H1 (cell line): ENCODE measurements around the gene DELE1. TPM values are rescaled to one million over a fixed set of nuclear protein-coding genes. Genes with fewer than 3 reads are reported as not detected.
A peak's percentile ranks its signal among the peaks of the same experiment; 100 is the strongest.

Experiments
- CTCF ChIA-PET: fragments of 300-600 bp; sonication (Branson Sonifier 250); formaldehyde crosslinking; loops from one replicate; lab custom pipeline; 2021; ENCODE audit not compliant: partially characterized antibody; lab: Charles Lee
- POLR2A ChIA-PET: fragments of 300-600 bp; sonication (Branson Sonifier 250); formaldehyde crosslinking; loops from one replicate; lab custom pipeline; 2021; ENCODE audit warnings: inconsistent platforms; ENCODE audit not compliant: partially characterized antibody; lab: Charles Lee
- DNase-seq, 2 experiments: peaks; one replicate each; pipeline versions ENCODE4 v3.0.0 to v3.0.0-alpha.2; 2010 to 2022; ENCODE audit warnings: low spot score in 2 of 2, low read depth in 1 of 2, mixed read lengths in 1 of 2
- FAIRE-seq: peaks from 2 replicates; lab custom pipeline; 2011; peaks lifted over from hg19 to GRCh38; lab: Jason Lieb, UNC
- H2AFZ ChIP-seq: 2 replicates; pipeline ENCODE4 v1.8.1; 2012; ENCODE audit warnings: low read length, inconsistent platforms
- H2AK5ac ChIP-seq: 2 replicates; pipeline ENCODE4 v1.6.1; 2013; ENCODE audit warnings: low read depth, low read length
- H2BK120ac ChIP-seq: replicated peaks from 2 replicates; pipeline ENCODE3; 2013; ENCODE audit warnings: low read depth, low read length, inconsistent platforms
- H2BK12ac ChIP-seq: 2 replicates; pipeline ENCODE4 v1.6.1; 2013; ENCODE audit warnings: low read depth, low read length
- H2BK15ac ChIP-seq: 2 replicates; pipeline ENCODE4 v1.6.1; 2013; ENCODE audit warnings: low read length
- H2BK20ac ChIP-seq: 2 replicates; pipeline ENCODE4 v1.6.1; 2013; ENCODE audit warnings: low read length
- H2BK5ac ChIP-seq: 2 replicates; pipeline ENCODE4 v1.6.1; 2013; ENCODE audit warnings: low read depth, low read length
- H3K14ac ChIP-seq: 2 replicates; pipeline ENCODE4 v1.6.1; 2013; ENCODE audit warnings: inconsistent platforms; ENCODE audit not compliant: insufficient read length
- H3K18ac ChIP-seq: 2 replicates; pipeline ENCODE4 v1.6.1; 2013; ENCODE audit warnings: low read length; ENCODE audit errors: extremely low read depth
- H3K23ac ChIP-seq: 2 replicates; pipeline ENCODE4 v1.6.1; 2013; ENCODE audit warnings: inconsistent platforms; ENCODE audit not compliant: insufficient read length
- H3K23me2 ChIP-seq: 2 replicates; pipeline ENCODE4 v1.6.1; 2013; ENCODE audit warnings: low read depth, low read length
- H3K27ac ChIP-seq: 2 replicates; pipeline ENCODE4 v1.6.1; 2011; ENCODE audit warnings: low read depth, low read length, inconsistent platforms
- H3K27me3 ChIP-seq, 4 experiments: replicated peaks in 1 of 4; 1 replicate in 1 of 4; 2 replicates in 3 of 4; pipeline versions ENCODE4 v1.6.1 to v1.8.1; 2011 to 2013; ENCODE audit warnings: low read length in 3 of 4, mild to moderate bottlenecking in 3 of 4, inconsistent platforms in 2 of 4, mixed read lengths in 2 of 4, moderate library complexity in 1 of 4; ENCODE audit not compliant: control insufficient read depth in 3 of 4, insufficient read depth in 3 of 4; ENCODE audit errors: extremely low read depth in 1 of 4
- H3K36me3 ChIP-seq, 4 experiments: 2 replicates each; pipeline versions ENCODE4 v1.6.1 to v1.8.1; 2011 to 2013; ENCODE audit warnings: mild to moderate bottlenecking in 4 of 4, low read length in 3 of 4, moderate library complexity in 2 of 4, control low read depth in 1 of 4, inconsistent platforms in 1 of 4; ENCODE audit not compliant: insufficient read depth in 4 of 4, control insufficient read depth in 2 of 4
- H3K4ac ChIP-seq: replicated peaks from 2 replicates; pipeline ENCODE3; 2013; ENCODE audit warnings: low read length, low read depth, mixed read lengths, inconsistent platforms; ENCODE audit not compliant: insufficient read length
- H3K4me1 ChIP-seq, 4 experiments: replicated peaks in 1 of 4; 1 replicate in 1 of 4; 2 replicates in 3 of 4; pipeline versions ENCODE4 v1.6.1 to v1.8.1; 2011 to 2013; ENCODE audit warnings: low read length in 3 of 4, inconsistent platforms in 2 of 4, mixed read lengths in 1 of 4; ENCODE audit not compliant: insufficient read depth in 4 of 4, control insufficient read depth in 3 of 4
- H3K4me2 ChIP-seq, 2 experiments: 2 replicates each; pipeline versions ENCODE4 v1.6.1 to v1.8.1; 2011 to 2013; ENCODE audit warnings: low read depth in 2 of 2, low read length in 2 of 2, control low read depth in 1 of 2, inconsistent platforms in 1 of 2, mild to moderate bottlenecking in 1 of 2; ENCODE audit not compliant: insufficient read depth in 1 of 2
- H3K4me3 ChIP-seq, 4 experiments: fragments of 200-600, 300-600 bp in 1 of 4; sonication (generic), shearing (Covaris generic), sonication (Bioruptor Twin) in 1 of 4; 2 replicates each; pipeline versions ENCODE4 v1.5.1 to v1.8.1; 2011 to 2016; ENCODE audit warnings: low read length in 4 of 4, low read depth in 3 of 4, control low read depth in 2 of 4, inconsistent platforms in 2 of 4, mild to moderate bottlenecking in 2 of 4, mixed read lengths in 1 of 4, moderate library complexity in 1 of 4; ENCODE audit not compliant: insufficient read depth in 2 of 4; ENCODE audit errors: extremely low read depth in 1 of 4
- H3K56ac ChIP-seq: replicated peaks from 2 replicates; pipeline ENCODE3; 2013; ENCODE audit warnings: low read depth, mild to moderate bottlenecking, mixed read lengths, low read length, inconsistent platforms; ENCODE audit not compliant: insufficient read length
- H3K79me1 ChIP-seq: 2 replicates; pipeline ENCODE4 v1.6.1; 2013; ENCODE audit warnings: low read depth, low read length, control low read depth
- H3K79me2 ChIP-seq, 2 experiments: 2 replicates each; pipeline versions ENCODE4 v1.6.1 to v1.8.1; 2012 to 2013; ENCODE audit warnings: low read length in 2 of 2, mild to moderate bottlenecking in 2 of 2, inconsistent platforms in 1 of 2; ENCODE audit not compliant: insufficient read depth in 2 of 2, control insufficient read depth in 1 of 2
- H3K9ac ChIP-seq, 4 experiments: replicated peaks in 1 of 4; 1 replicate in 1 of 4; 2 replicates in 3 of 4; pipeline versions ENCODE4 v1.6.1 to v1.8.1; 2011 to 2013; ENCODE audit warnings: low read depth in 3 of 4, low read length in 3 of 4, control low read depth in 2 of 4, mild to moderate bottlenecking in 2 of 4, moderate library complexity in 2 of 4, inconsistent platforms in 1 of 4; ENCODE audit errors: extremely low read depth in 1 of 4
- H3K9me3 ChIP-seq, 2 experiments: 2 replicates each; pipeline versions ENCODE4 v1.6.1 to v1.8.1; 2012 to 2013; ENCODE audit warnings: mild to moderate bottlenecking in 2 of 2, moderate library complexity in 2 of 2, control low read depth in 1 of 2, inconsistent platforms in 1 of 2, low read depth in 1 of 2, low read length in 1 of 2, mixed read lengths in 1 of 2; ENCODE audit not compliant: insufficient read depth in 2 of 2
- H4K20me1 ChIP-seq, 2 experiments: replicated peaks in 1 of 2; 2 replicates each; pipeline versions ENCODE3 to v1.8.1; 2011 to 2013; ENCODE audit warnings: inconsistent platforms in 2 of 2, low read length in 2 of 2, mild to moderate bottlenecking in 1 of 2; ENCODE audit not compliant: insufficient read depth in 2 of 2, control insufficient read depth in 1 of 2
- H4K5ac ChIP-seq: 2 replicates; pipeline ENCODE4 v1.6.1; 2013; ENCODE audit warnings: low read length, low read depth, mixed read lengths, inconsistent platforms; ENCODE audit not compliant: insufficient read length
- H4K8ac ChIP-seq: 2 replicates; pipeline ENCODE4 v1.8.0; 2013; ENCODE audit warnings: mild to moderate bottlenecking, moderate library complexity, low read length, inconsistent platforms; ENCODE audit not compliant: insufficient read depth; ENCODE audit errors: extremely low read depth
- H4K91ac ChIP-seq: replicated peaks from 2 replicates; pipeline ENCODE3; 2013; ENCODE audit warnings: low read length, mixed read lengths, inconsistent platforms; ENCODE audit not compliant: insufficient read length
- CBX5 ChIP-seq: fragments of 300-800, 300-1000 bp; sonication (generic); IDR thresholded peaks from 2 replicates; pipeline ENCODE4 v1.7.1; 2016; ENCODE audit warnings: antibody characterized with exemption, low read length, low read depth
- CBX8 ChIP-seq: fragments of 300-800, 300-1000 bp; sonication (generic); IDR thresholded peaks from 2 replicates; pipeline ENCODE4 v1.7.1; 2016; ENCODE audit warnings: low read depth, low read length, borderline replicate concordance
- FOSL1 ChIP-seq: IDR thresholded peaks from 2 replicates; pipeline ENCODE4 v1.6.1; 2011; ENCODE audit warnings: mild to moderate bottlenecking, low read depth, low read length, moderate library complexity; ENCODE audit not compliant: insufficient read depth
- POLR2AphosphoS5 ChIP-seq: IDR thresholded peaks from 2 replicates; pipeline ENCODE4 v1.6.1; 2011; ENCODE audit warnings: low read depth, low read length
- RNF2 ChIP-seq: fragments of 200-900, 300-1000 bp; sonication (generic); IDR thresholded peaks from 2 replicates; pipeline ENCODE4 v1.7.1; 2016; ENCODE audit warnings: borderline replicate concordance, low read depth, mild to moderate bottlenecking, antibody characterized with exemption, low read length; ENCODE audit not compliant: poor library complexity, severe bottlenecking; ENCODE audit errors: missing control alignments
- SRF ChIP-seq: IDR thresholded peaks from 2 replicates; pipeline ENCODE4 v1.6.1; 2011; ENCODE audit warnings: mild to moderate bottlenecking, low read depth, low read length, moderate library complexity
- TBP ChIP-seq: IDR thresholded peaks from 2 replicates; pipeline ENCODE4 v1.6.1; 2011; ENCODE audit warnings: low read depth, low read length, improper control_type of control experiment
- WGBS, 2 experiments: shearing (Covaris generic) in 1 of 2; methylation state at CpG; one replicate each; pipeline versions ENCODE4 v1.1.6 to v1.1.7; 2013 to 2015; ENCODE audit warnings: low lambda C conversion rate in 2 of 2, mixed read lengths in 2 of 2, inconsistent platforms in 1 of 2, low coverage in 1 of 2, missing lambda C conversion rate in 1 of 2; ENCODE audit not compliant: insufficient replicate concordance in 2 of 2, insufficient coverage in 1 of 2, insufficient read length in 1 of 2; ENCODE audit errors: extremely low coverage in 1 of 2, missing lambda C conversion rate in 1 of 2; 5-methylcytosine and 5-hydroxymethylcytosine counted together
- polyA plus RNA-seq, 7 experiments: library from polyadenylated mRNA; depleted of rRNA in 3 of 7; stranded (reverse) in 5 of 7; unstranded in 2 of 7; fragments of >200 nt in 5 of 7; fragments of 200-250 nt in 2 of 7; gene quantifications; 1 replicate in 5 of 7; 2 replicates in 1 of 7; 4 replicates in 1 of 7; pipeline versions ENCODE4 v1.2.1 to v1.2.3, GENCODE V29; 2011 to 2013; ENCODE audit warnings: missing spikeins in 2 of 7, mixed read lengths in 2 of 7
- total RNA-seq: library from RNA; stranded (reverse); fragmentation: NEBNext Ultra II Directional; extraction: Animal tissue kit (Norgen Biotek cat#: 25700); gene quantifications from 2 replicates; pipeline ENCODE4 v1.2.1, GENCODE V29; 2021
- TF ChIP-seq, protein P1 (sequence below), 3 experiments: IDR thresholded peaks; 1 replicate in 2 of 3; 2 replicates in 1 of 3; pipeline versions ENCODE4 v1.5.1 to v1.6.1; 2011; ENCODE audit warnings: low read length in 3 of 3, mild to moderate bottlenecking in 3 of 3, inconsistent platforms in 2 of 3, low read depth in 1 of 3, moderate library complexity in 1 of 3; ENCODE audit not compliant: insufficient read depth in 1 of 3; ENCODE audit errors: control extremely low read depth in 1 of 3
- TF ChIP-seq, protein P2 (sequence below): IDR thresholded peaks from 2 replicates; pipeline ENCODE4 v1.6.1; 2012; ENCODE audit warnings: inconsistent platforms

Gene DELE1
- total and polyA plus RNA-seq, 2 of the 8 experiments (the other 6 are each of a cell fraction or from before 2014, with no cell fraction given), result 61.4 to 114 TPM

DNA sequence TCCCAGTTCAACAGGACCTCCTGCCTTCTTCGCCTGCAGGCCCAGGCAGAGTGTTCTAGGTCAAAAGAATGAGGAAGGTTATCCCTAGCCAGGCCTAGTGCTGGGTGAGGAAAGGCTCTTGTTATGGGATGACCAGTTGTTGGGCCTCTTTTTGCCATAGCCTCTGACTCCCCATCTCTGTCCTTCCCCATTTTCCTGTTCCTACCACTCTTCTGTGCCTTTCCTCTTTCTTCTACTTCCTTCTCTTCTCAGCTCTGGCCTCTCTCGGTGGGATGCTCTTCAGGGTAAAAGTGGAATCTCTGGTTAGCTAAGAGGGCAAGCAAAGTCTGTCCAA, 44.3 kb upstream of the DELE1 start:
- H3K23ac ChIP-seq, result no peak overlapping the region
- H3K23me2 ChIP-seq, result peaks cover 37% of the 10 kb centered on the region
- no peak overlapping the region for H3K56ac ChIP-seq
- no peak overlapping the region for H3K4ac ChIP-seq
- 0 out of 2 replicates have a peak overlapping the region, but pooled peaks have one; percentile 21 for H3K18ac ChIP-seq
- ChIA-PET CTCF (interaction anchor here (0.6 to 10.7 kb wide), 61 partner anchors 8 to 272 kb away, joined by 3 to 273 read pairs (median 7); partner anchors contain the start of genes ARAP3, DELE1, PCDH12 and RNF14), POLR2A (interaction anchor here (0.7 to 13.5 kb wide), 27 partner anchors 10 to 635 kb away, joined by 3 to 210 read pairs (median 6); partner anchors contain the start of genes ARAP3, DELE1 and RNF14)
- H2BK5ac ChIP-seq, result peak overlapping the region; percentile 97; the same call in 1 of the 2 replicates
- no peak overlapping the region for H4K5ac ChIP-seq
- peak overlapping the region; percentile 67 for H4K91ac ChIP-seq
- no peak overlapping the region for H4K8ac ChIP-seq
- FAIRE-seq, result no peak
- H4K20me1 ChIP-seq, result peaks cover 3 to 10% of the 10 kb centered on the region in 2 experiments
- peaks cover 0 to 4% (median 0%) of the 10 kb centered on the region in 4 experiments; a peak in 1 of 7 replicates for H3K27me3 ChIP-seq
- no peak for DNase-seq
- H2BK20ac ChIP-seq, result peak overlapping the region; percentile 97; the same call in 1 of the 2 replicates
- peak overlapping the region in 1 of 4 experiments; percentile 67; a peak in 2 of 8 replicates for H3K4me3 ChIP-seq
- no peak overlapping the region for H2BK120ac ChIP-seq
- H3K9me3 ChIP-seq, result no peaks in the 10 kb centered on the region
- peak overlapping the region; percentile 89 for H2BK12ac ChIP-seq
- H3K4me1 ChIP-seq, result peaks cover 21 to 59% (median 42%) of the 10 kb centered on the region in 4 experiments
- no peak overlapping the region; a peak in 1 of 7 replicates for H3K9ac ChIP-seq
- no peaks in the 10 kb centered on the region for H3K36me3 ChIP-seq
- peaks cover 5% of the 10 kb centered on the region; the same call in 1 of the 2 replicates for H3K79me1 ChIP-seq
- H2AK5ac ChIP-seq, result no peak overlapping the region
- no peak overlapping the region for H3K14ac ChIP-seq
- H3K79me2 ChIP-seq, result peaks cover 7 to 36% of the 10 kb centered on the region in 2 experiments
- 18% methylated on average over 2 of the region's 2 CpGs; no CpG with 5 or more reads in 1 of the 2 experiments for WGBS, 2 experiments
- peak overlapping the region; percentile 99 to 100; a peak in 2 of 4 replicates for H3K4me2 ChIP-seq
- H2AFZ ChIP-seq, result no peak overlapping the region
- H2BK15ac ChIP-seq, result peak overlapping the region; percentile 73; the same call in 1 of the 2 replicates
- H3K27ac ChIP-seq, result no peak overlapping the region
- no peak for TF ChIP-seq FOSL1
- no peak for TF ChIP-seq POLR2AphosphoS5
- no peak for TF ChIP-seq CBX5
- TF ChIP-seq TBP, result no peak
- TF ChIP-seq, protein P1, sequence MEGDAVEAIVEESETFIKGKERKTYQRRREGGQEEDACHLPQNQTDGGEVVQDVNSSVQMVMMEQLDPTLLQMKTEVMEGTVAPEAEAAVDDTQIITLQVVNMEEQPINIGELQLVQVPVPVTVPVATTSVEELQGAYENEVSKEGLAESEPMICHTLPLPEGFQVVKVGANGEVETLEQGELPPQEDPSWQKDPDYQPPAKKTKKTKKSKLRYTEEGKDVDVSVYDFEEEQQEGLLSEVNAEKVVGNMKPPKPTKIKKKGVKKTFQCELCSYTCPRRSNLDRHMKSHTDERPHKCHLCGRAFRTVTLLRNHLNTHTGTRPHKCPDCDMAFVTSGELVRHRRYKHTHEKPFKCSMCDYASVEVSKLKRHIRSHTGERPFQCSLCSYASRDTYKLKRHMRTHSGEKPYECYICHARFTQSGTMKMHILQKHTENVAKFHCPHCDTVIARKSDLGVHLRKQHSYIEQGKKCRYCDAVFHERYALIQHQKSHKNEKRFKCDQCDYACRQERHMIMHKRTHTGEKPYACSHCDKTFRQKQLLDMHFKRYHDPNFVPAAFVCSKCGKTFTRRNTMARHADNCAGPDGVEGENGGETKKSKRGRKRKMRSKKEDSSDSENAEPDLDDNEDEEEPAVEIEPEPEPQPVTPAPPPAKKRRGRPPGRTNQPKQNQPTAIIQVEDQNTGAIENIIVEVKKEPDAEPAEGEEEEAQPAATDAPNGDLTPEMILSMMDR (IDR thresholded peaks at IDR 0.05; ENCODE audit: control extremely low read depth in 1 of 3, insufficient read depth in 1 of 3, low read depth in 1 of 3, low read length in 3 of 3), result no peak
- TF ChIP-seq SRF, result no peak
- TF ChIP-seq CBX8, result no peak
- TF ChIP-seq, protein P2, sequence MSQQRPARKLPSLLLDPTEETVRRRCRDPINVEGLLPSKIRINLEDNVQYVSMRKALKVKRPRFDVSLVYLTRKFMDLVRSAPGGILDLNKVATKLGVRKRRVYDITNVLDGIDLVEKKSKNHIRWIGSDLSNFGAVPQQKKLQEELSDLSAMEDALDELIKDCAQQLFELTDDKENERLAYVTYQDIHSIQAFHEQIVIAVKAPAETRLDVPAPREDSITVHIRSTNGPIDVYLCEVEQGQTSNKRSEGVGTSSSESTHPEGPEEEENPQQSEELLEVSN, result no peak
- no peak for TF ChIP-seq RNF2
